CD14-positive monocyte (primary cell): Measurements from ENCODE around the gene MYO7B. TPM values are rescaled to one million over a fixed set of nuclear protein-coding genes. Genes with fewer than 3 reads are reported as not detected.

ENCODE experiments used
- DNase-seq, 3 donors: peaks; one replicate each; pipeline ENCODE4 v3.0.0-alpha.2; 2011 to 2022
- H2AFZ ChIP-seq: 2 replicates; pipeline ENCODE4 v1.6.0; 2012; ENCODE audit warnings: mild to moderate bottlenecking, low read depth, low read length, inconsistent platforms; ENCODE audit not compliant: insufficient read depth, poor library complexity, severe bottlenecking
- H3K27ac ChIP-seq, 2 donors: 1 replicate in 1 of 2; 2 replicates in 1 of 2; pipeline ENCODE4 v1.5.1; 2012 to 2013; ENCODE audit warnings: low read length in 2 of 2, control low read depth in 1 of 2, inconsistent platforms in 1 of 2, low read depth in 1 of 2, mild to moderate bottlenecking in 1 of 2
- H3K27me3 ChIP-seq, 2 donors: one replicate each; pipeline versions ENCODE4 v1.6.0 to v1.6.1; 2011 to 2013; ENCODE audit warnings: low read length in 2 of 2; ENCODE audit not compliant: control insufficient read depth in 2 of 2, insufficient read depth in 2 of 2
- H3K36me3 ChIP-seq, 2 donors: replicated peaks in 1 of 2; 1 replicate in 1 of 2; 2 replicates in 1 of 2; pipeline versions ENCODE4 v1.5.1 to v1.6.1; 2012 to 2013; ENCODE audit warnings: low read length in 2 of 2, control low read depth in 1 of 2, inconsistent platforms in 1 of 2, mild to moderate bottlenecking in 1 of 2; ENCODE audit not compliant: insufficient read depth in 2 of 2, control insufficient read depth in 1 of 2
- H3K4me1 ChIP-seq, 2 donors: 1 replicate in 1 of 2; 2 replicates in 1 of 2; pipeline versions ENCODE4 v1.5.1 to v1.6.1; 2012 to 2013; ENCODE audit warnings: low read length in 2 of 2, control low read depth in 1 of 2, inconsistent platforms in 1 of 2, mild to moderate bottlenecking in 1 of 2, moderate library complexity in 1 of 2; ENCODE audit not compliant: insufficient read depth in 2 of 2, control insufficient read depth in 1 of 2
- H3K4me2 ChIP-seq: replicated peaks from 2 replicates; pipeline ENCODE3; 2012; ENCODE audit warnings: low read length, moderate library complexity, mild to moderate bottlenecking; ENCODE audit not compliant: poor library complexity, severe bottlenecking; ENCODE audit errors: extremely low read depth
- H3K4me3 ChIP-seq, 3 experiments: fragments of 200-600 bp in 1 of 3; sonication (generic) in 1 of 3; replicated peaks in 1 of 3; 1 replicate in 2 of 3; 2 replicates in 1 of 3; pipeline ENCODE4 v1.5.1; 2011 to 2013; ENCODE audit warnings: low read length in 3 of 3, mild to moderate bottlenecking in 3 of 3, control low read depth in 2 of 3, low read depth in 2 of 3, inconsistent platforms in 1 of 3, moderate library complexity in 1 of 3
- H3K79me2 ChIP-seq: 2 replicates; pipeline ENCODE4 v1.6.0; 2012; ENCODE audit warnings: mild to moderate bottlenecking, control low read depth, inconsistent platforms, low read length, moderate library complexity; ENCODE audit not compliant: insufficient read depth
- H3K9ac ChIP-seq: 2 replicates; pipeline ENCODE4 v1.6.0; 2017; ENCODE audit warnings: low read length, mild to moderate bottlenecking; ENCODE audit not compliant: insufficient read depth, poor library complexity, severe bottlenecking
- H3K9me3 ChIP-seq, 2 donors: replicated peaks in 1 of 2; 1 replicate in 1 of 2; 2 replicates in 1 of 2; pipeline versions ENCODE4 v1.5.1 to v1.6.1; 2012 to 2013; ENCODE audit warnings: low read length in 2 of 2, control low read depth in 1 of 2; ENCODE audit not compliant: control insufficient read depth in 1 of 2, insufficient read depth in 1 of 2
- H4K20me1 ChIP-seq: 2 replicates; pipeline ENCODE4 v1.6.0; 2012; ENCODE audit warnings: mild to moderate bottlenecking, low read length, control low read depth, moderate library complexity; ENCODE audit not compliant: insufficient read depth
- H3K27ac Mint-ChIP-seq, 7 donors: one replicate each; pipeline ENCODE4 v1.8.0; 2020; ENCODE audit warnings: mild to moderate bottlenecking in 7 of 7, mixed read lengths in 7 of 7, moderate library complexity in 6 of 7, inconsistent platforms in 2 of 7
- H3K27me3 Mint-ChIP-seq, 3 donors: one replicate each; pipeline ENCODE4 v1.8.0; 2021 to 2022; ENCODE audit warnings: low read depth in 3 of 3, mild to moderate bottlenecking in 3 of 3, mixed read lengths in 3 of 3, moderate library complexity in 3 of 3, inconsistent platforms in 1 of 3
- H3K36me3 Mint-ChIP-seq, 2 donors: one replicate each; pipeline ENCODE4 v1.8.0; 2020; ENCODE audit warnings: mixed read lengths in 2 of 2, inconsistent platforms in 1 of 2, mild to moderate bottlenecking in 1 of 2
- H3K4me1 Mint-ChIP-seq: one replicate; pipeline ENCODE4 v1.8.0; 2020; ENCODE audit warnings: mild to moderate bottlenecking, mixed read lengths
- H3K4me3 Mint-ChIP-seq, 2 donors: one replicate each; pipeline ENCODE4 v1.8.0; 2020; ENCODE audit warnings: mild to moderate bottlenecking in 2 of 2, mixed read lengths in 2 of 2, moderate library complexity in 1 of 2
- H3K9me3 Mint-ChIP-seq, 7 donors: one replicate each; pipeline ENCODE4 v1.8.0; 2020 to 2022; ENCODE audit warnings: mixed read lengths in 7 of 7, mild to moderate bottlenecking in 6 of 7, moderate library complexity in 6 of 7, inconsistent platforms in 2 of 7
- WGBS: methylation state at CpG from one replicate; pipeline ENCODE4 v1.1.5; 2013; ENCODE audit warnings: missing lambda C conversion rate; ENCODE audit not compliant: insufficient coverage; 5-methylcytosine and 5-hydroxymethylcytosine counted together
- intact Hi-C, 2 donors: fragments of 100-400 bp; cut with micrococcal nuclease; formaldehyde crosslinking; loops; one replicate each; pipeline versions ENCODE4 v1.15.0 to v1.15.1; 2023
- polyA plus RNA-seq, 3 donors: library from polyadenylated mRNA; depleted of rRNA in 1 of 3; unstranded in 2 of 3; stranded (reverse) in 1 of 3; fragments of 300-500 nt in 2 of 3; fragments of >200 nt in 1 of 3; fragmentation: Illumina TruSeq in 2 of 3; gene quantifications; 1 replicate in 2 of 3; 2 replicates in 1 of 3; pipeline ENCODE4 v1.2.3, GENCODE V29; 2012 to 2021
- TF ChIP-seq, protein P1 (sequence below): fragments of 200-600 bp; IDR thresholded peaks from one replicate; pipeline ENCODE4 v1.8.0; 2022; ENCODE audit warnings: antibody characterized with exemption, mild to moderate bottlenecking

MYO7B gene
- polyA plus RNA-seq, 3 donors = 7.3 to 9.8 (median 9.0) TPM

DNA sequence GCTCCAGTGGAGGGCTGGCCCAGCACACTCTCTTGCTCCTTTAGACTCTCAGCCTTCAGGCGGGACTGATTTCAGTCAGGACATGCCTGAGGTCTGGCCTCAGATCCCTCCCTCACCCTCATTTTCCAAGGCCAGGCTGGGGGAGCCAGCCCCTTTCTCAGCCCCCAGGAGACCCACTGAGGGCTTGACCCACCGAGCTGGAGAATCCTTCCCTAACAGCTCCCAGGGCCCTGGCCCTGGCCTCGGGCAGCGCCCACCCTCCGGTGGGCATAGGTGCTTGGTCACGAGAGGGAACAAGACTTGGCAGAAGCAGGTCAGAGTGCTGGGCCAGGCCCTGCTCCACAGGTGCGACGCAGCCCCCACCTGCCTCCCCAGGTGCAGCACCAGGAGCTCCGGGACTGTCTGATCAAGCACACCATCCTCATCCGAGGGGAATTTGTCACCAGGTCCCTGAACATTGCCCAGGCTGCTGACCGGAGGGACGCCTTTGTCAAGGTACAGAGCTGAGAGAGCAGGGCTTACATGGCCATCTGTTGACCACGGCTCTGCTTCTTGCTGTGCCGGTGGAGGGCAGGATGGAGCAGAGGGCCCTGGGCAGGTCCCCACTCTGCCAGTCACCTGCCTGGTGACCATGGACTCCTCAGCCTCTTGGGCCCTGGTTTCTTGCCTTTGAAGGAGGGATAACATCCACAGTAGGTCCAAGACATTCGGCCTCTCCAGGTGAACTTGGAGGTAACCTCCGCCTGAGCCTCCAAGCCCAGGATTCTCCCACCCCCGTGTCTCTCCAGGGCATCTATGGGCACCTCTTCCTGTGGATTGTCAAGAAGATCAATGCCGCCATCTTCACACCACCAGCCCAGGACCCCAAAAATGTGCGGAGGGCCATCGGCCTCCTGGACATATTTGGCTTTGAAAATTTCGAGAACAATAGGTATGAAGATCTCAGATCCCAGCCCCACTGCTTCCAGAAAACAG lies 46.3 kb downstream of the MYO7B start:
- no peak overlapping the region for H3K4me2 ChIP-seq
- no peak for DNase-seq

More for the DNA sequence above, 46.3 kb downstream of the MYO7B start:
- Histone ChIP-seq H3K9me3 (no peaks in the 10 kb centered on the region), H3K27me3 (no peaks in the 10 kb centered on the region), H3K27ac (no peak overlapping the region), H3K4me3 (no peak overlapping the region), H3K79me2 (no peaks in the 10 kb centered on the region), H3K9ac (no peak overlapping the region), H3K36me3 (no peaks in the 10 kb centered on the region), H2AFZ (no peak overlapping the region), H3K4me1 (peaks cover 6 to 9% of the 10 kb centered on the region in 2 donors), H4K20me1 (no peaks in the 10 kb centered on the region)
- 98% methylated on average over 19 of the region's 21 CpGs for WGBS
- Mint-ChIP-seq H3K36me3 (no peaks in the 10 kb centered on the region), H3K4me1 (peaks cover 10% of the 10 kb centered on the region), H3K27me3 (peaks cover 0 to 2% (median 0%) of the 10 kb centered on the region in 3 donors), H3K4me3 (no peak overlapping the region), H3K9me3 (peaks cover 0 to 1% (median 0%) of the 10 kb centered on the region in 7 donors), H3K27ac (no peak overlapping the region)
- TF ChIP-seq, protein P1, sequence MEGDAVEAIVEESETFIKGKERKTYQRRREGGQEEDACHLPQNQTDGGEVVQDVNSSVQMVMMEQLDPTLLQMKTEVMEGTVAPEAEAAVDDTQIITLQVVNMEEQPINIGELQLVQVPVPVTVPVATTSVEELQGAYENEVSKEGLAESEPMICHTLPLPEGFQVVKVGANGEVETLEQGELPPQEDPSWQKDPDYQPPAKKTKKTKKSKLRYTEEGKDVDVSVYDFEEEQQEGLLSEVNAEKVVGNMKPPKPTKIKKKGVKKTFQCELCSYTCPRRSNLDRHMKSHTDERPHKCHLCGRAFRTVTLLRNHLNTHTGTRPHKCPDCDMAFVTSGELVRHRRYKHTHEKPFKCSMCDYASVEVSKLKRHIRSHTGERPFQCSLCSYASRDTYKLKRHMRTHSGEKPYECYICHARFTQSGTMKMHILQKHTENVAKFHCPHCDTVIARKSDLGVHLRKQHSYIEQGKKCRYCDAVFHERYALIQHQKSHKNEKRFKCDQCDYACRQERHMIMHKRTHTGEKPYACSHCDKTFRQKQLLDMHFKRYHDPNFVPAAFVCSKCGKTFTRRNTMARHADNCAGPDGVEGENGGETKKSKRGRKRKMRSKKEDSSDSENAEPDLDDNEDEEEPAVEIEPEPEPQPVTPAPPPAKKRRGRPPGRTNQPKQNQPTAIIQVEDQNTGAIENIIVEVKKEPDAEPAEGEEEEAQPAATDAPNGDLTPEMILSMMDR = no peak
- intact Hi-C loops = no loop called here
